T-cell (primary cell): ENCODE results near the gene KDM5C. TPM values are rescaled to one million over a fixed set of nuclear protein-coding genes. Genes with fewer than 3 reads are reported as not detected.
A peak's percentile ranks its signal among the peaks of the same experiment; 100 is the strongest.

Source experiments
- ATAC-seq, 4 experiments: fragments of 200-7000 bp in 3 of 4; fragments of 150-1000 bp in 1 of 4; cut with Tn5 transposase; replicated peaks in 1 of 4; 1 replicate in 3 of 4; 2 replicates in 1 of 4; pipeline ENCODE4 v1.10.0; 2021; ENCODE audit warnings: moderate library complexity in 3 of 4, mild to moderate bottlenecking in 2 of 4, moderate number of reproducible peaks in 1 of 4
- CTCF ChIA-PET, 2 donors: fragments of 300-600 bp; sonication (Branson Sonifier 250); formaldehyde crosslinking; loops; one replicate each; lab custom pipeline; 2022; ENCODE audit warnings: antibody characterized with exemption in 2 of 2; lab: Charles Lee
- POLR2A ChIA-PET, 2 donors: fragments of 300-600 bp; sonication (Branson Sonifier 250); formaldehyde crosslinking; loops; one replicate each; lab custom pipeline; 2022; ENCODE audit warnings: antibody characterized with exemption in 2 of 2; lab: Charles Lee
- DNase-seq, 35 experiments: peaks; one replicate each; pipeline versions ENCODE4 v3.0.0 to v3.0.0-alpha.2; 2013 to 2023
- H3K27ac ChIP-seq: one replicate; pipeline ENCODE4 v1.5.1; 2013; ENCODE audit warnings: low read length
- H3K27me3 ChIP-seq, 2 experiments: replicated peaks in 1 of 2; 1 replicate in 1 of 2; 2 replicates in 1 of 2; pipeline versions ENCODE4 v1.6.1 to v1.7.0; 2013; ENCODE audit warnings: low read length in 1 of 2, mixed read lengths in 1 of 2; ENCODE audit not compliant: control insufficient read depth in 2 of 2, insufficient read depth in 2 of 2; ENCODE audit errors: extremely low read depth in 1 of 2
- H3K36me3 ChIP-seq, 2 donors: 1 replicate in 1 of 2; 2 replicates in 1 of 2; pipeline versions ENCODE4 v1.6.1 to v1.7.0; 2013; ENCODE audit warnings: low read length in 1 of 2; ENCODE audit not compliant: control insufficient read depth in 2 of 2, insufficient read depth in 1 of 2; ENCODE audit errors: extremely low read depth in 1 of 2
- H3K4me1 ChIP-seq, 2 experiments: 1 replicate in 1 of 2; 2 replicates in 1 of 2; pipeline versions ENCODE4 v1.6.1 to v1.7.0; 2013; ENCODE audit warnings: low read length in 2 of 2, mixed read lengths in 1 of 2; ENCODE audit not compliant: insufficient read depth in 2 of 2, control insufficient read depth in 1 of 2; ENCODE audit errors: extremely low read depth in 1 of 2
- H3K4me3 ChIP-seq, 2 donors: 1 replicate in 1 of 2; 2 replicates in 1 of 2; pipeline versions ENCODE4 v1.5.1 to v1.7.0; 2013; ENCODE audit warnings: mild to moderate bottlenecking in 2 of 2, low read length in 1 of 2, moderate library complexity in 1 of 2; ENCODE audit not compliant: control insufficient read depth in 1 of 2; ENCODE audit errors: extremely low read depth in 1 of 2
- H3K9me3 ChIP-seq: 2 replicates; pipeline ENCODE4 v1.7.0; 2013
- H3K27ac Mint-ChIP-seq, 2 donors: one replicate each; pipeline ENCODE4 v1.8.0; 2020 to 2021; ENCODE audit warnings: mild to moderate bottlenecking in 2 of 2, mixed read lengths in 2 of 2
- H3K27me3 Mint-ChIP-seq, 2 donors: one replicate each; pipeline ENCODE4 v1.8.0; 2021 to 2022; ENCODE audit warnings: mixed read lengths in 2 of 2
- H3K36me3 Mint-ChIP-seq: one replicate; pipeline ENCODE4 v1.8.0; 2021; ENCODE audit warnings: mixed read lengths
- H3K4me1 Mint-ChIP-seq, 3 donors: one replicate each; pipeline ENCODE4 v1.8.0; 2020 to 2022; ENCODE audit warnings: mixed read lengths in 3 of 3, mild to moderate bottlenecking in 1 of 3
- H3K4me3 Mint-ChIP-seq, 3 donors: one replicate each; pipeline ENCODE4 v1.8.0; 2020 to 2022; ENCODE audit warnings: mild to moderate bottlenecking in 3 of 3, mixed read lengths in 3 of 3, moderate library complexity in 3 of 3
- H3K9me3 Mint-ChIP-seq, 3 donors: one replicate each; pipeline ENCODE4 v1.8.0; 2020 to 2022; ENCODE audit warnings: mixed read lengths in 3 of 3
- WGBS: methylation state at CpG from one replicate; pipeline ENCODE4 v1.1.5; 2013; ENCODE audit warnings: missing lambda C conversion rate; ENCODE audit not compliant: insufficient coverage; 5-methylcytosine and 5-hydroxymethylcytosine counted together
- total RNA-seq, 35 experiments: library from RNA in 6 of 35; stranded (reverse) in 6 of 35; fragments of 120-200 nt in 1 of 35; gene quantifications; one replicate each; pipeline versions ENCODE4 v1.2.1 to v1.2.4 and lab custom pipeline; 2013 to 2026

KDM5C gene
- total RNA-seq, 5 donors from 2014 or later (not counting 1 experiment from before 2014, with no cell fraction given) = 130 to 329 (median 197) TPM

GRCh38 chrX:53223068-53223693, 1.8 kb downstream of the KDM5C start:
- ChIA-PET POLR2A (no interaction called here), CTCF (no interaction called here)
- H3K4me1 ChIP-seq = peaks cover 22 to 30% of the 10 kb centered on the region in 2 experiments
- peak overlapping the region; percentile 57 to 100 for H3K27ac Mint-ChIP-seq
- no CpG with 5 or more reads among the region's 2 CpGs for WGBS
- no peak for DNase-seq
- H3K9me3 ChIP-seq = no peaks in the 10 kb centered on the region
- no peaks in the 10 kb centered on the region for H3K27me3 ChIP-seq
- ATAC-seq = no peak
- peak overlapping the region; percentile 88 for H3K27ac ChIP-seq
- peaks cover 4% of the 10 kb centered on the region for H3K36me3 Mint-ChIP-seq
- no peaks in the 10 kb centered on the region for H3K27me3 Mint-ChIP-seq
- peak overlapping the region; percentile 76 to 78 for H3K4me3 ChIP-seq
- H3K4me3 Mint-ChIP-seq = peak overlapping the region; percentile 95 to 99 (median 97)
- H3K4me1 Mint-ChIP-seq = peaks cover 43 to 62% (median 52%) of the 10 kb centered on the region in 3 donors
- peaks cover 6 to 23% of the 10 kb centered on the region in 2 donors for H3K36me3 ChIP-seq
- H3K9me3 Mint-ChIP-seq = no peaks in the 10 kb centered on the region

- Mint-ChIP-seq H3K27me3 (no peaks in the 10 kb centered on the region), H3K36me3 (peaks cover 30% of the 10 kb centered on the region), H3K4me1 (peaks cover 0 to 10% (median 0%) of the 10 kb centered on the region in 3 donors), H3K9me3 (no peaks in the 10 kb centered on the region), H3K27ac (no peak overlapping the region), H3K4me3 (no peak overlapping the region)
- H3K4me1 ChIP-seq = no peaks in the 10 kb centered on the region
- H3K27ac ChIP-seq = no peak overlapping the region
- no peaks in the 10 kb centered on the region for H3K27me3 ChIP-seq
- no peaks in the 10 kb centered on the region for H3K9me3 ChIP-seq
- 100% methylated on average over 1 of the region's 9 CpGs for WGBS
- no peak for DNase-seq
- POLR2A ChIA-PET = no interaction called here
- ATAC-seq = no peak
- H3K36me3 ChIP-seq = peaks cover 10 to 67% of the 10 kb centered on the region in 2 donors
- CTCF ChIA-PET = no interaction called here
- H3K4me3 ChIP-seq = no peak overlapping the region
These were observed 13.5 kb downstream of the KDM5C start for GRCh38 chrX:53211391-53211978.

GRCh38 chrX:53196678-53197077, 28.3 kb downstream of the KDM5C start:
- no peak overlapping the region for H3K27ac ChIP-seq
- H3K4me3 Mint-ChIP-seq = no peak overlapping the region
- no peak overlapping the region for H3K27ac Mint-ChIP-seq
- DNase-seq (no peak), ATAC-seq (no peak)
- CTCF ChIA-PET = no interaction called here
- POLR2A ChIA-PET = no interaction called here
- H3K27me3 ChIP-seq = no peaks in the 10 kb centered on the region
- H3K4me3 ChIP-seq = no peak overlapping the region
- H3K9me3 ChIP-seq = no peaks in the 10 kb centered on the region
- H3K4me1 ChIP-seq = no peaks in the 10 kb centered on the region
- no peaks in the 10 kb centered on the region for H3K27me3 Mint-ChIP-seq
- no peaks in the 10 kb centered on the region for H3K4me1 Mint-ChIP-seq
- 97% methylated on average over 7 of the region's 12 CpGs for WGBS
- H3K36me3 Mint-ChIP-seq = peaks cover 28% of the 10 kb centered on the region
- peaks cover 24 to 83% of the 10 kb centered on the region in 2 donors for H3K36me3 ChIP-seq
- H3K9me3 Mint-ChIP-seq = no peaks in the 10 kb centered on the region

GRCh38 chrX:53195401-53195800, 29.6 kb downstream of the KDM5C start:
- H3K9me3 Mint-ChIP-seq = no peaks in the 10 kb centered on the region
- no peak overlapping the region for H3K27ac ChIP-seq
- H3K27ac Mint-ChIP-seq = no peak overlapping the region
- ATAC-seq (no peak), DNase-seq (no peak)
- CTCF ChIA-PET = no interaction called here
- POLR2A ChIA-PET = no interaction called here
- no CpG with 5 or more reads among the region's 2 CpGs for WGBS
- H3K27me3 ChIP-seq = no peaks in the 10 kb centered on the region
- H3K4me1 Mint-ChIP-seq = no peaks in the 10 kb centered on the region
- no peaks in the 10 kb centered on the region for H3K4me1 ChIP-seq
- no peaks in the 10 kb centered on the region for H3K9me3 ChIP-seq
- H3K4me3 Mint-ChIP-seq = no peak overlapping the region
- H3K4me3 ChIP-seq = no peak overlapping the region
- peaks cover 28% of the 10 kb centered on the region for H3K36me3 Mint-ChIP-seq
- no peaks in the 10 kb centered on the region for H3K27me3 Mint-ChIP-seq
- H3K36me3 ChIP-seq = peaks cover 24 to 72% of the 10 kb centered on the region in 2 donors

GRCh38 chrX:53194308-53194707, 30.7 kb downstream of the KDM5C start:
- Mint-ChIP-seq H3K27ac (no peak overlapping the region), H3K4me1 (no peaks in the 10 kb centered on the region), H3K9me3 (no peaks in the 10 kb centered on the region), H3K36me3 (peaks cover 24% of the 10 kb centered on the region), H3K4me3 (no peak overlapping the region), H3K27me3 (no peaks in the 10 kb centered on the region)
- no peak overlapping the region for H3K4me3 ChIP-seq
- peaks cover 24 to 61% of the 10 kb centered on the region in 2 donors for H3K36me3 ChIP-seq
- no peak for ATAC-seq
- WGBS = no CpG with 5 or more reads among the region's 16 CpGs
- no peak overlapping the region for H3K27ac ChIP-seq
- no peaks in the 10 kb centered on the region for H3K4me1 ChIP-seq
- no peaks in the 10 kb centered on the region for H3K9me3 ChIP-seq
- CTCF ChIA-PET = interaction anchor here (0.6 to 0.9 kb wide), 2 partner anchors 18 to 26 kb away, joined by 4 to 5 read pairs; no protein-coding TSS in a partner anchor
- no peak for DNase-seq
- POLR2A ChIA-PET = interaction anchor here in 1 of 2 donors (0.9 kb wide), 1 partner anchor 229 kb away, joined by 3 read pairs; the partner anchor contains the start of gene RIBC1
- H3K27me3 ChIP-seq = no peaks in the 10 kb centered on the region

GRCh38 chrX:53193093-53193492, 31.9 kb downstream of the KDM5C start:
- no peak overlapping the region for H3K27ac ChIP-seq
- Mint-ChIP-seq H3K4me3 (no peak overlapping the region), H3K9me3 (no peaks in the 10 kb centered on the region), H3K4me1 (no peaks in the 10 kb centered on the region), H3K27ac (no peak overlapping the region), H3K36me3 (peaks cover 16% of the 10 kb centered on the region), H3K27me3 (no peaks in the 10 kb centered on the region)
- no peak overlapping the region for H3K4me3 ChIP-seq
- DNase-seq = no peak
- H3K9me3 ChIP-seq = no peaks in the 10 kb centered on the region
- no peaks in the 10 kb centered on the region for H3K27me3 ChIP-seq
- 92% methylated on average over 2 of the region's 16 CpGs for WGBS
- ChIA-PET POLR2A (no interaction called here), CTCF (no interaction called here)
- H3K36me3 ChIP-seq = peaks cover 24 to 49% of the 10 kb centered on the region in 2 donors
- H3K4me1 ChIP-seq = no peaks in the 10 kb centered on the region
- no peak for ATAC-seq
